Gastroesophageal sphincter (tissue), 4 donors: Measurements from ENCODE around the gene PPP2R5C. TPM values are rescaled to one million over a fixed set of nuclear protein-coding genes. Genes with fewer than 3 reads are reported as not detected.
"Not testable (repeated sequence)": the region's sequence is repeated elsewhere in the genome, so short reads cannot be mapped to it uniquely, and the experiment has no call there.

ENCODE experiments used
- ATAC-seq: fragments of 150-250 bp; one replicate; pipeline ENCODE4 v1.9.1; 2016; ENCODE audit warnings: mild to moderate bottlenecking, moderate library complexity
- H3K27ac ChIP-seq, 4 donors: fragments of 200-600 bp; sonication (generic) in 3 of 4; 1 replicate in 3 of 4; 2 replicates in 1 of 4; pipeline ENCODE4 v1.5.1; 2016 to 2019
- H3K27me3 ChIP-seq: fragments of 200-600 bp; sonication (generic); one replicate; pipeline ENCODE4 v1.5.1; 2019
- H3K36me3 ChIP-seq, 2 donors: fragments of 200-600 bp; sonication (generic); one replicate each; pipeline ENCODE4 v1.5.1; 2019; ENCODE audit warnings: control low read depth in 1 of 2
- H3K4me1 ChIP-seq, 3 donors: fragments of 200-600 bp; sonication (generic); 1 replicate in 2 of 3; 2 replicates in 1 of 3; pipeline ENCODE4 v1.5.1; 2016 to 2019; ENCODE audit warnings: control low read depth in 2 of 3
- H3K4me3 ChIP-seq, 2 donors: fragments of 200-600 bp; sonication (generic); one replicate each; pipeline ENCODE4 v1.5.1; 2019; ENCODE audit warnings: mild to moderate bottlenecking in 1 of 2, moderate library complexity in 1 of 2
- H3K9me3 ChIP-seq, 3 donors: fragments of 200-600 bp; sonication (generic); one replicate each; pipeline ENCODE4 v1.5.1; 2017 to 2019; ENCODE audit warnings: control low read depth in 2 of 3
- EP300 ChIP-seq: sonication (generic); formaldehyde crosslinking; IDR thresholded peaks from one replicate; pipeline ENCODE4 v1.6.1; 2017; ENCODE audit warnings: antibody characterized with exemption, mild to moderate bottlenecking
- POLR2A ChIP-seq, 2 donors: fragments of 450-650 bp; IDR thresholded peaks; one replicate each; pipeline ENCODE4 v1.6.1; 2017; ENCODE audit warnings: antibody characterized with exemption in 2 of 2, mild to moderate bottlenecking in 2 of 2, moderate library complexity in 1 of 2
- POLR2AphosphoS5 ChIP-seq: sonication (generic); formaldehyde crosslinking; IDR thresholded peaks from one replicate; pipeline ENCODE4 v1.6.1; 2017; ENCODE audit warnings: antibody characterized with exemption
- WGBS, 2 donors: methylation state at CpG; one replicate each; pipeline ENCODE4 v1.1.5; 2018; ENCODE audit warnings: low coverage in 1 of 2; 5-methylcytosine and 5-hydroxymethylcytosine counted together
- total RNA-seq, 4 donors: library from RNA; depleted of rRNA; stranded (reverse); fragments of >200 nt; gene quantifications; one replicate each; pipeline ENCODE4 v1.1.0, GENCODE V29; 2016
- TF ChIP-seq, protein P1 (sequence below), 4 experiments: fragments of 200-600 bp in 2 of 4; fragments of 450-650 bp in 2 of 4; sonication (generic) in 1 of 4; IDR thresholded peaks; one replicate each; pipeline ENCODE4 v1.5.1; 2017 to 2019; ENCODE audit warnings: antibody characterized with exemption in 4 of 4, mild to moderate bottlenecking in 2 of 4, moderate library complexity in 2 of 4

PPP2R5C gene
- total RNA-seq, result 100 to 1,000 TPM; 123 to 199 (median 131) TPM

DNA sequence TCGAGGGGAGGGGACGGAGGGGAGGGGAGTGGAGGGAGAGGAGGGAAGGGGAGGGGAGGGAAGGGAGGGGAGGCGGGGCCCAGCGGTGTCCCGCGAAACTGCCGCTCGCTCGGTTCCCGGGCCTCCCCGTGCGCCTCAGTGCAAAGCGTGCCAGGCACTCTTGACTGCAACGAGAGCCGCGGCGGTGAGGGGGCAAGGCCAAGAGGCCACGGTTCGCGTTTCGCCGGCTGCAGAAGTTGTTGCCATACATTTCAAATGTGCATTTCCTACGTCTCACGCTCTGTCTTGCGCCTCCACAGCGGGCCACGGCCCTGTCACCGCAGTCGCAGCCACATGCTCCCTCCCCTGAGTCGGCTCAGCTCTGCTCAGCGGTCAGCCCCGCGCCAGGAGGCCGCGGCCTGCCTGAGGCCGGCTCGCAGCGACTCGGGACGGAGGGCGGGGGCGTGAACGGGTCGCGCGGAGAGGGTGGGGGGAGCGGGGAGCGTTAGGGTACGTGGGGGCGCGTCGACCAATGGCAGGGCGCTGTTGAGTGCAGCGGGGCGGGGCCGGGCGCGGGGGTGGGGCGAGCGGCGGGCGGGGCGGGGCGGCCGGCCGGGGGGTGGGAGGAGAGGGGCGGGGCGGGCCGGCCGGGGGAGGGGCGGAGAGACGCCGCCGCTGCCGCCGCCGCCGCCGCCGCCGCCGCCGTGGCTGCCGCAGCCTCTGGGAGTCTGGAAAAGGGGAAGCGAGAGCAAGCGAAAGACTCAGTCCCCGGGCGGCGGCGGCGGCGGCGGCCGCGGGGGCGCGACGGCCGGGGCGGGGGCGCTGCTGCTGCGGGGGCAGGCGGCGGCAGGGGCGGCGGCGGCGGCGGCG is at the start of gene PPP2R5C:
TSS of gene PPP2R5C (plus strand) at position 678 of the 849 bp plus-strand sequence. CDS start 185 bp downstream, outside the sequence.
- 0% methylated on average over 7 to 16 of the region's 110 CpGs for whole genome bisulfite sequencing, 2 donors
- Histone ChIP-seq H3K36me3 (peaks cover 0 to 26% of the 10 kb centered on the region in 2 donors), H3K27ac (peak within 1 kb of the TSS; percentile 80 to 98 (median 93)), H3K9me3 (no peaks in the 10 kb centered on the region), H3K27me3 (no peaks in the 10 kb centered on the region), H3K4me1 (peaks cover 0 to 50% (median 4%) of the 10 kb centered on the region in 3 donors), H3K4me3 (peak within 1 kb of the TSS; percentile 95 to 98)
- ATAC-seq, result peak; percentile 88
- TF ChIP-seq POLR2A (IDR thresholded peaks at IDR 0.05) (peak; percentile 19 to 66), POLR2AphosphoS5 (peak; percentile 36), EP300 (no peak)
- TF ChIP-seq, protein P1, sequence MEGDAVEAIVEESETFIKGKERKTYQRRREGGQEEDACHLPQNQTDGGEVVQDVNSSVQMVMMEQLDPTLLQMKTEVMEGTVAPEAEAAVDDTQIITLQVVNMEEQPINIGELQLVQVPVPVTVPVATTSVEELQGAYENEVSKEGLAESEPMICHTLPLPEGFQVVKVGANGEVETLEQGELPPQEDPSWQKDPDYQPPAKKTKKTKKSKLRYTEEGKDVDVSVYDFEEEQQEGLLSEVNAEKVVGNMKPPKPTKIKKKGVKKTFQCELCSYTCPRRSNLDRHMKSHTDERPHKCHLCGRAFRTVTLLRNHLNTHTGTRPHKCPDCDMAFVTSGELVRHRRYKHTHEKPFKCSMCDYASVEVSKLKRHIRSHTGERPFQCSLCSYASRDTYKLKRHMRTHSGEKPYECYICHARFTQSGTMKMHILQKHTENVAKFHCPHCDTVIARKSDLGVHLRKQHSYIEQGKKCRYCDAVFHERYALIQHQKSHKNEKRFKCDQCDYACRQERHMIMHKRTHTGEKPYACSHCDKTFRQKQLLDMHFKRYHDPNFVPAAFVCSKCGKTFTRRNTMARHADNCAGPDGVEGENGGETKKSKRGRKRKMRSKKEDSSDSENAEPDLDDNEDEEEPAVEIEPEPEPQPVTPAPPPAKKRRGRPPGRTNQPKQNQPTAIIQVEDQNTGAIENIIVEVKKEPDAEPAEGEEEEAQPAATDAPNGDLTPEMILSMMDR (IDR thresholded peaks at IDR 0.05), result peak in 1 of 4 experiments; percentile 14

- not testable (repeated sequence) for H3K4me3 ChIP-seq, H3K27ac ChIP-seq, H3K36me3 ChIP-seq, H3K9me3 ChIP-seq, H3K27me3 ChIP-seq, ATAC-seq
- 50 to 90% methylated on average over 1 to 2 of the region's 12 CpGs for WGBS, 2 donors
- H3K4me1 ChIP-seq, result peaks cover 0 to 13% (median 0%) of the 10 kb centered on the region in 3 donors
Observed at GRCh38 chr14:101711857-101712233, 49.7 kb upstream of the PPP2R5C start.

GRCh38 chr14:101712341-101712740 is 49.2 kb upstream of the PPP2R5C start:
- not testable (repeated sequence) for H3K9me3 ChIP-seq, ATAC-seq, H3K4me1 ChIP-seq, H3K36me3 ChIP-seq, H3K27me3 ChIP-seq, H3K27ac ChIP-seq, H3K4me3 ChIP-seq
- WGBS, 2 donors, result no CpG with 5 or more reads among the region's 15 CpGs

DNA sequence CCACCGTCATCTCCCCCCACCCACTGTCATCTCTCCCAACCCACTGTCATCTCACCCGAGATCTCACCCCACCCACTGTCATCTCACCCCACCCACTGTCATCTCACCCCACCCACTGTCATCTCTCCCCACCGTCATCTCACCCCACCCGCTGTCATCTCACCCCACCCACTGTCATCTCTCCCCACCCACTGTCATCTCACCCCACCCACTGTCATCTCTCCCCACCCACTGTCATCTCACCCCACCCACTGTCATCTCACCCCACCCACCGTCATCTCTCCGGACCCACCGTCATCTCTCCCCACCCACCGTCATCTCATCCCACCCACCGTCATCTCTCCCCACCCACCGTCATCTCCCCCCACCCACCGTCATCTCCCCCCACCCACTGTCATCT is 48.4 kb upstream of the PPP2R5C start:
- not testable (repeated sequence) for ATAC-seq, H3K27ac ChIP-seq, H3K4me1 ChIP-seq, H3K36me3 ChIP-seq, H3K4me3 ChIP-seq, H3K27me3 ChIP-seq, H3K9me3 ChIP-seq
- WGBS, 2 donors, result no CpG with 5 or more reads among the region's 11 CpGs

GRCh38 chr14:101713621-101714349 is 47.7 kb upstream of the PPP2R5C start:
- Histone ChIP-seq H3K4me3 (no peak overlapping the region), H3K27ac (no peak overlapping the region), H3K9me3 (peaks cover 0 to 7% (median 0%) of the 10 kb centered on the region in 3 donors), H3K36me3 (no peaks in the 10 kb centered on the region), H3K27me3 (no peaks in the 10 kb centered on the region), H3K4me1 (no peaks in the 10 kb centered on the region)
- ATAC-seq, result no peak
- WGBS, 2 donors, result 89% methylated on average over 3 of the region's 7 CpGs; no CpG with 5 or more reads in 1 of the 2 donors
- no peak for TF ChIP-seq POLR2A (IDR thresholded peaks at IDR 0.05)

DNA sequence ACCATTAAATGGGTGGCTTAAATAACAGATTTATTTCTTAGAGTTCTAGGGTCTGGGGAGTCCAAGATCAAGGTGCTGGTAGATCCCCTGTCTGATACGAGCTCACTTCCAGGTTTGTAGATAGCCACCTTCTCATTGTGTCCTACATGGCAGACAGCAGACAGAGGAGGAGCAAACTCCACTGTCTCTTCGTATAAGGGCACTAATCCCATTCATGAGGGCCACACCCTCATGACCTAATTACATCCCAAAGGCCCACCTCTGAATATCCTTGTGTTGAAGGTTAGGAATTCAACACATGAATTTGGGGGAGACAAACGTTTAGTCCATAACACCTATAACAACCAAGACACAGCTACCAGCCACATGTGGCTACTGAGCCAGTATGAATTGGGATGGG is 47.1 kb upstream of the PPP2R5C start:
- H3K9me3 ChIP-seq, result peaks cover 0 to 7% (median 0%) of the 10 kb centered on the region in 3 donors
- no peaks in the 10 kb centered on the region for H3K36me3 ChIP-seq
- no peak for TF ChIP-seq POLR2AphosphoS5
- TF ChIP-seq, protein P1 (IDR thresholded peaks at IDR 0.05), result no peak
- no peak for TF ChIP-seq EP300
- no peak for TF ChIP-seq POLR2A (IDR thresholded peaks at IDR 0.05)
- no peak for ATAC-seq
- no peaks in the 10 kb centered on the region for H3K4me1 ChIP-seq
- no peak overlapping the region for H3K4me3 ChIP-seq
- no peaks in the 10 kb centered on the region for H3K27me3 ChIP-seq
- H3K27ac ChIP-seq, result no peak overlapping the region
- 64 to 80% methylated on average over 1 to 3 of the region's 3 CpGs for WGBS, 2 donors
